Stimulated activated CD8-positive, alpha-beta memory T cell treated with anti-CD3 and anti-CD28 coated beads, Interleukin-4, amount 100 ng/mL, for 1 hour (primary cell): Measurements from ENCODE around the gene IFNA10.
"Not testable (repeated sequence)": the region's sequence is repeated elsewhere in the genome, so short reads cannot be mapped to it uniquely, and the experiment has no call there.

ENCODE experiments used
- DNase-seq, 2 donors: peaks; one replicate each; pipeline ENCODE4 v3.0.0-alpha.2; 2020; ENCODE audit warnings: low read depth in 2 of 2, low spot score in 1 of 2

IFNA10 gene

DNA sequence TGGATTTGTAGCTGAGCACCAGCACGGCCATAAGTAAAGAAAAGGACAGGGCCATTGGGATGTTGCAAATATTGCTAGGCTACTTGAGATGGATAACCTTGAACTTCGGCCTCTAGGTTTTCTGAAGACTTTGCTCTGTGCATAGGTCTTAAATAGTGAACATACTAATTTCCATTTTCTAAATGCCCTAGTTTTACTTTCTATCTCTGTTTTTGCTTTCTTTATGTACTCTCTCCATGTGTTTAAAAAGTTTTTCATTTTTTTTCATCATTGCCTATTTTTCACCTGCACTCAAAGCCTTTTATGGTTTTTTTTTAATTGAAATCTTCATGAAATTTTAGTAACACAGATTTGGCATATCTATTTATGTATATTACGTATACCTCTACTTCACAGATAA, at the start of gene IFNA10:
Gene IFNA10, minus strand, starts transcription at position 101 of the 400 bp plus-strand sequence. Its CDS starts 46 bp downstream, at position 55.
- not testable (repeated sequence) for DNase-seq

- no peak for DNase-seq
These were observed 48.7 kb upstream of the IFNA10 start for GRCh38 chr9:21255538-21256212.

DNA sequence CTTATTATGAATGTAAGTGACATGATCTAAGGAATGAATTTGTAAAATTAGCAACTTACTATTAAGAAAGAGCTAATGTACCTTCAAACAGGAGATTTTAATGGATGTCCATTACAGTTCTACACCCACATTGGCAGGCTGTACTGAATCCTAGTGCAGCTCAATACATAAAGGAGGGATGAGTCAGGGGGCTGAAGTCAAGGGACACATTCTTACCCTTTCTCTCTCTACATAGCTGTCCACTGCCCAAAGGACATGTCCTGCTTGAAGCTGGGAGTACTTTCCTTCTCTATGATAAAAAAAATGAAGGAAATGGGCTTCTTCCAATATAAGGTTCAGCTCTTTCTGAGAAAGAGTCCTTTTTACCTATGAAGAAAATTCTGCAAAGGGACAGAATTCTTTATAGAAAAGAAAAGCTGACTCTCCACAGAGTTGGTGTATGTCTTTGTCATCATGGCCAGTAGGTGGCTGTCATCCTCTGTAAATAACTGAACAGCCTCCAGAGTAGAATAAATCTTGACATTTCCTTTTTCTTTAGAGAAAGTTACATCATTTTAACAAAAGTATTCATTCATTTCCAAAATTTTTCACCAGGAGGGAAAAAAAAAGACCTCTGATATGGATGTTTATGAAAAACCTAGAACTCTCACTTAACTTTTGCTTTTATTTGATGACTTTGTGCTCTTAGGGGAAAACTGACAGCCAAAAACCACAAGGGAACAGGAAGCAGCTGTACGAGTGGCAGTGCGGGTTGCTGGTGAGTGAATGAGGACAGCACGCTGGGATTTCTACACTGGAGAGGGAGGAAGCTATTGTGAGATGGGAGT, 46.0 kb upstream of the IFNA10 start:
- DNase-seq = no peak

GRCh38 chr9:21251638-21252037, 44.7 kb upstream of the IFNA10 start:
- DNase-seq = no peak

DNA sequence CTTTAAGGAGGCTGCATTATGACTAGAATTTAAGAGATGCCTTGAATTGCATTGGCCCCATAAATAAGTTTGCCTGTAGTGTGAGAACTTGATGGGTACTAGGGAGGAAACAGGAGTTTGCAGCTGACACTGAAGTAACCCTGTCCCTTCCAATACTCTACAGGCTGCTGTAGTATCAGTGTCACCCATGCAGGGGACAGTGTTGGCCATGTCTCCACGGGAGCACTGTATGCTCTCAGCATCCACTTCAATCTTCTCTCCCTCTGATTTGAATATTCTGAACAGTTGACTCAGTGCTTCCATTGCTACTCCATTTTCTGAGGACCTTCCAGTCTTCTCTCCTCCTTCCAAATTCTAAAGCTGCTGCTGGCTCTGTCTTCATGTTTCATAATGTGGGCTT, 44.2 kb upstream of the IFNA10 start:
- no peak for DNase-seq

GRCh38 chr9:21244836-21245235, 37.9 kb upstream of the IFNA10 start:
- no peak for DNase-seq

- DNase-seq = no peak
These were observed 33.0 kb upstream of the IFNA10 start, which contains the start of gene IFNA14 for GRCh38 chr9:21239911-21240310. IFNA14 (minus strand) TSS chr9:21240005; CDS start chr9:21239935, 70 bp downstream.

GRCh38 chr9:21236360-21236714, 29.4 kb upstream of the IFNA10 start:
- DNase-seq = not testable (repeated sequence)

- DNase-seq = not testable (repeated sequence)
These were observed 28.8 kb upstream of the IFNA10 start for GRCh38 chr9:21235468-21236359.

GRCh38 chr9:21234153-21234687, 27.3 kb upstream of the IFNA10 start:
- DNase-seq = no peak

DNA sequence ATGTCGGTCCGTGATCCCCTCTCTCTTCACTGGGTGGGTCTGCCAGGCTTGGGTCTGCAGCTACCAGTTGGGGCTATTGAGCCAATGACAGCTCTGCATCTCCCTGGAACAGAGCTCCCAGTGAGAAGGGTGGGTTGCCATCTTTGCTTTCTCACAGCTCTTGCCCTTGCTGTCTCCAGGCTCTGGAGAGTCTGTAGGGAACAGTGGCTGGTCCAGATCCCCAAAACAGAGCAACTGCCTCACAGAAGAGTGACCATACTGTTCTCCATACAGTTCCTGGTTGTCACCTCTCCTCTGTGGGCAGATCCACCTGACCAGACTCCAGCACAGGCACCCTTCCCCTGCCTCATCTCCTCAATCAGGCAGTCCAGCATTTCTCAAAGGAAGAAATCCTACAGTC, 26.3 kb upstream of the IFNA10 start:
- DNase-seq = no peak

GRCh38 chr9:21228122-21228521, 21.2 kb upstream of the IFNA10 start, which contains the start of gene IFNA17:
IFNA17 (minus strand) TSS chr9:21228222; CDS start chr9:21228173, 49 bp downstream.
- no peak for DNase-seq

DNA sequence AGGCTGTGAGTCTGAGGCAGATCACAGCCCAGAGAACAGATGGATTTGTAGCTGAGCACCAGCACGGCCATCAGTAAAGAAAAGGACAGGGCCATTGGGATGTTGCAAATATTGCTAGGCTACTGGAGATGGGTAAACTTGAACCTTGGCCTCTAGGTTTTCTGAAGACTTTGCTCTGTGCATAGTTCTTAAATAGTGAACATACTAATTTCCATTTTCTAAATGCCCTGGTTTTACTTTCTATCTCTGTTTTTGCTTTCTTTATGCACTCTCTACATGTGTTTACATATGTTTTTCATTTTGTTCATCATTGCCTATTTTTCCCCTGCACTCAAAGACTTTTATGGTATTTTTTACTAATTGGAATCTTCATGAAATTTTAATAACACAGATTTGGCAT, 10.3 kb upstream of the IFNA10 start, which contains the start of gene IFNA16:
Gene IFNA16, minus strand, starts transcription at position 101 of the 400 bp plus-strand sequence. Its CDS starts 6 bp downstream, at position 95.
- not testable (repeated sequence) for DNase-seq

DNA sequence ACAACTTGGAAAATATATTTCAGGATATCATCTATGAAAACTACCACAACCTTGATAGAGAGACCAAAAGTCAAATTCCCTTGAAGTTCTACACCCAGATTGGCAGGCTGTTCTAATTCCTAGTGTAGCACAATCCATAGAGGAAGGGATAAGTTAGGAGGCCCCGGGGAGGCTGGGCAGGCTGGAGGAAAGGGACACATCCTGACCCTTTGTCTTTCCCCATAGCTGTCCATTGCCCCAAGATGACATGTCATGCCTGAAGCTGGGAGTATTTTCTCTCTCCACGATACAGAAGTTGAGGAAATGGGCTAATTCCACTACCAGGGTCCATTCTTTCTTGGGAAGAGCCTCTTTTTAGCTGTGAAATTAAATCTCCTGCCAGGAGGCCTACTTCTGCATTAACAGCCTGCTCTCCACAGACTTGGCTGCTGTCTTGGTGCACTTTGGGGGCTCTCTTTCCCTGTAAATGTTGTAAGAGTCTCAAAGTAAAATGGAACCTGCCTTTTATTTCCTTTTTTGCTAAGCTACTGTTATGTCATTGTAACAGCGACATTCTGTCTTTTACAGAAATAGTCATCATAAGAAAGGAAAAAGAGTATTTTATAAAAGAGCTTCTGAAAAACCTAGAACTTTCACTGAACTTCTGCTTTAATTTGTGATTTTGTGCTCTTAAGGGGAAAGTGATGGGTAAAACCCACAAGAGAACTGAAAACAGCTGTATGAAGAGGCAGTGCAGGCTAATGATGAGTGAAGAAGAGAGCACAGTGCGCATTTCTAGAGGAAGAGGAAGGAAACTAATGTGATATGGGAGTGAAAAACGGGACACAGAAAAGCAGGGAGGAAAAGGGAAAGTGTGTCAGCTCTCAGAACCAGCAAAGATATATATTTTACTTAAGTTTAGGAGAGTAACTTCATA, 6.7 kb upstream of the IFNA10 start:
- not testable (repeated sequence) for DNase-seq

GRCh38 chr9:21212160-21212559, 5.2 kb upstream of the IFNA10 start:
- not testable (repeated sequence) for DNase-seq

- not testable (repeated sequence) for DNase-seq
These were observed 3.8 kb upstream of the IFNA10 start for GRCh38 chr9:21210782-21211181.

- no peak for DNase-seq
These were observed 3.4 kb upstream of the IFNA10 start for GRCh38 chr9:21210311-21210710.

GRCh38 chr9:21205204-21205603, 1.7 kb downstream of the IFNA10 start:
- no peak for DNase-seq

DNA sequence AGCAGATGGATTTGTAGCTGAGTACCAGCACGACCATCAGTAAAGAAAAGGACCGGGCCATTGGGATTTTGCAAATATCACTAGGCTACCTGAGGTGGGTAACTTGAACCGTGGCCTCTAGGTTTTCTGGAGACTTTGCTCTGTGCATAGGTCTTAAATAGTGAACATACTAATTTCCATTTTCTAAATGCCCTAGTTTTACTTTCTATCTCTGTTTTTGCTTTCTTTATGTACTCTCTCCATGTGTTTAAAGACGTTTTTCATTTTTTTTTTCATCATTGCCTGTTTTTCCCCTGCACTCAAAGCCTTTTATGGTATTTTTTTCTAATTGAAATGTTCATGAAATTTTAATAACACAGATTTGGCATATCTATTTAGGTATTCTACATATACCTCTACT, 4.8 kb downstream of the IFNA10 start, which contains the start of gene IFNA7:
Gene IFNA7, minus strand, starts transcription at position 101 of the 400 bp plus-strand sequence. Its CDS starts 40 bp downstream, at position 61.
- not testable (repeated sequence) for DNase-seq
